Measurements from ENCODE around the gene ATP9A.

ATP9A gene

GRCh38 chr20:51750037-51750769, 18.0 kb downstream of the ATP9A start:
- no peak for DNase-seq (ENCODE audit: low read depth in 1 of 2, low spot score in 1 of 2)
- no peak overlapping the region for H3K4me3 ChIP-seq (replicated peaks; ENCODE audit: insufficient read depth, low read length)
- no peaks in the 10 kb centered on the region for H3K27me3 ChIP-seq (ENCODE audit: insufficient read depth, poor library complexity, severe bottlenecking)
- H3K27ac ChIP-seq (replicated peaks) = no peak overlapping the region
- TF ChIP-seq CTCF (IDR thresholded peaks at IDR 0.05; ENCODE audit: insufficient read depth, low read length) = no peak
- no peak for TF ChIP-seq REST (IDR thresholded peaks at IDR 0.05; ENCODE audit: insufficient replicate concordance, low read depth)
- no peak for TF ChIP-seq POLR2AphosphoS5 (IDR thresholded peaks at IDR 0.05; ENCODE audit: low read depth)
- TF ChIP-seq SPI1 (IDR thresholded peaks at IDR 0.05; ENCODE audit: borderline replicate concordance, low read depth) = no peak
- TF ChIP-seq GABPA (IDR thresholded peaks at IDR 0.05; ENCODE audit: low read depth) = no peak

- no peak overlapping the region for H3K4me3 ChIP-seq (replicated peaks; ENCODE audit: insufficient read depth, low read length)
- no peak overlapping the region for H3K27ac ChIP-seq (replicated peaks)
- no peak for DNase-seq (ENCODE audit: low read depth in 1 of 2, low spot score in 1 of 2)
- H3K27me3 ChIP-seq (ENCODE audit: insufficient read depth, poor library complexity, severe bottlenecking) = no peaks in the 10 kb centered on the region
- TF ChIP-seq POLR2AphosphoS5 (IDR thresholded peaks at IDR 0.05; ENCODE audit: low read depth) (no peak), REST (IDR thresholded peaks at IDR 0.05; ENCODE audit: insufficient replicate concordance, low read depth) (no peak), GABPA (IDR thresholded peaks at IDR 0.05; ENCODE audit: low read depth) (no peak), SPI1 (IDR thresholded peaks at IDR 0.05; ENCODE audit: borderline replicate concordance, low read depth) (no peak), CTCF (IDR thresholded peaks at IDR 0.05; ENCODE audit: insufficient read depth, low read length) (no peak)
These were observed 18.5 kb downstream of the ATP9A start for GRCh38 chr20:51749674-51750036.

DNA sequence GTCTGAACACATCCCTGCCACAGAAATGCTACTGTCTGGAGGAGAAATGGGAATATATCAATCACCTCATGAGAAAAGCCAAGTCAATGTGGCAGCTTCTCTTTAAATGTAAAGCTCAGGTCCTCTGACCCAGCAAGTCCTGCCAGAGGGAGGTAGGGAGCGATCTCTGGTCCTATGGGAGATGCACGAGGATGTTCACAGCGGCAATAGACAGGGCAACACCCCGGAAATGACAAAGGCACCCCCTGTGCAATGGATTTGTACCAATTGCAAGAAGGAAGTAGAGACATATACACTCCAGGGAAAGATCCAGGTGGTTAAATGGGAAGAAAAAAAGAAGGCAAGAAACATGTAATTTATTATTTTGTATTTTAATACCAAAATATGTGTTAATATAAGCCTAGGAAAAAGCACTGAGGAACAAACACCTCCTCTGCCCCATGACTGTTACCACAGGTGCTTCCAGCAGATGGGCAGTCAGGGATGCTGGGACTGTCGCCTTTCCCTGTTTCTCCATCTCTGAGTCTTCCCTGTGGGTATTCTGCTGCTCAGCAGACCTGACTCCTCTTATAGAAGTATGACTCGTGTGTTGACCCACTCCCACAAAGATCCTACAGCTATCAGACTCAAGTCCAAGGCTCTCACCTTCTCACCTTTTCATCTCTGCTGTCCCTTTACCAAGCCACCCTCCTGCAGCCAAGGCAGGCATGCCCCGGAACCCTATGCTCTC, 20.8 kb downstream of the ATP9A start:
- H3K27ac ChIP-seq (replicated peaks) = no peak overlapping the region
- no peak for TF ChIP-seq POLR2AphosphoS5 (IDR thresholded peaks at IDR 0.05; ENCODE audit: low read depth)
- no peak for TF ChIP-seq GABPA (IDR thresholded peaks at IDR 0.05; ENCODE audit: low read depth)
- no peak for TF ChIP-seq REST (IDR thresholded peaks at IDR 0.05; ENCODE audit: insufficient replicate concordance, low read depth)
- no peak for TF ChIP-seq SPI1 (IDR thresholded peaks at IDR 0.05; ENCODE audit: borderline replicate concordance, low read depth)
- TF ChIP-seq CTCF (IDR thresholded peaks at IDR 0.05; ENCODE audit: insufficient read depth, low read length) = no peak
- H3K4me3 ChIP-seq (replicated peaks; ENCODE audit: insufficient read depth, low read length) = no peak overlapping the region
- DNase-seq (ENCODE audit: low read depth in 1 of 2, low spot score in 1 of 2) = no peak
- H3K27me3 ChIP-seq (ENCODE audit: insufficient read depth, poor library complexity, severe bottlenecking) = no peaks in the 10 kb centered on the region

All from HL-60 (cell line).